NCI-H1694 treated with DMSO at 0.1 percent for 48 hours (cell line): ENCODE data around the gene TMEM167A.

Source experiments
- DNase-seq: peaks from one replicate; lab custom pipeline; 2025; lab: John Stamatoyannopoulos, UW

Gene TMEM167A

DNA sequence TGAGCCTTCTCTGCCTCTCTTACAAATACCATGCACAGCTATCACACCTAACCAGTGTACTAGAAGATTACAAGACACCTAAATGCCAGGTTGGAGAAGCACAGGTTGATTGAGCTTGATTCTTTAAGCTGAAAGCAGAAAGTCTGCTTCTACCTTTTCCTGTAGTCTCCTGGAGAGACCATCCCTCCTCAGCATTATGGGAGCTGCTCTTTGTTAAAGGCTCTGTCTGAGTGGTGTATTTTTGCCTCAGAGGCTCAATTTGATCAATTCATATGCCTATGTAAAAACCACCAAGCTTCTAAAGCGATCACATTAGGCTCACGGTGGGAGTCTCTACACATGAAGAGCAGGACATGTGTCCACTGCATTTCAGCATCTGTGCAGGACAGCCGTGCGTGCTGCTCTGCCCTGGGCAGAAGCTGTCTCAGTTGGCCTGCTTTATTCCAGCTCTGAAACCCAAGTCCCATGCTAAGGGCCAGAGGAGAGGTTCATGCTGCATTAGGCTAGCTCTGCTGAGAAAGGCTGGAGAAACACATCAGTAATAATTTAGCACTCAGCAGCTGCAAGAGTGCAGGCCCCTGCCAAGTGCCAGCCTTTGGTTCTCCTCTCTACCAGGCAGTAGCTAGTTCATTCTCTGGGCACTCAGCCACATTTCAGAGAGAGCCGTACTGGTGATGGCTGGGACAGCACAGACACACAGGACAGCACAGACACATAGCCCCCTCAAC, 41.7 kb downstream of the TMEM167A start:
- DNase-seq: peak; percentile 73

- DNase-seq: no peak
These were observed 42.5 kb downstream of the TMEM167A start for GRCh38 chr5:83034528-83035207.

- DNase-seq: no peak
These were observed 43.2 kb downstream of the TMEM167A start for GRCh38 chr5:83034036-83034435.

DNA sequence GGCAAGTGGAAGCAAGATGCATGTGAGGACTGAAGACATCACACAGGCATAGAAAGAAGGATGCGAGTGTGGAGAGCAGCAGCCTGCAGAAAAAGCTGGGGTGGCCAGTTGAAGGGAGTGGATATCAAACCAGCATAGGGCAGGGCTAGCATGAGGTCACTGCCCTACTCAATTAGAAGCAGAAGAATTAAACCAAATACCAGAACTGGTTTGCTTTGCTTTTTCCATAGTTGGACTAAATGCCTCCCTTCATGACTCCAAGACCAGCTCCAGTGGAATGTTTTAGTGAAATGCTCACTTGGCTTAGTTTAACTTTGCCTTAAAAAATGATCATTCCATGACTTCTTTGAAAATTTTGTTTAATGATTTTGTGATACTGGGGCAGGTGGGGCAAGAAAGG, 45.8 kb downstream of the TMEM167A start:
- no peak for DNase-seq

- DNase-seq: no peak
These were observed 47.3 kb downstream of the TMEM167A start for GRCh38 chr5:83029912-83030311.

- DNase-seq: no peak
These were observed 50.1 kb downstream of the TMEM167A start for GRCh38 chr5:83026930-83027687.

- DNase-seq: no peak
These were observed 50.7 kb downstream of the TMEM167A start for GRCh38 chr5:83026516-83026915.

- DNase-seq: no peak
These were observed 51.3 kb downstream of the TMEM167A start for GRCh38 chr5:83025690-83026478.

GRCh38 chr5:83022334-83022733, 54.9 kb downstream of the TMEM167A start:
- no peak for DNase-seq

DNA sequence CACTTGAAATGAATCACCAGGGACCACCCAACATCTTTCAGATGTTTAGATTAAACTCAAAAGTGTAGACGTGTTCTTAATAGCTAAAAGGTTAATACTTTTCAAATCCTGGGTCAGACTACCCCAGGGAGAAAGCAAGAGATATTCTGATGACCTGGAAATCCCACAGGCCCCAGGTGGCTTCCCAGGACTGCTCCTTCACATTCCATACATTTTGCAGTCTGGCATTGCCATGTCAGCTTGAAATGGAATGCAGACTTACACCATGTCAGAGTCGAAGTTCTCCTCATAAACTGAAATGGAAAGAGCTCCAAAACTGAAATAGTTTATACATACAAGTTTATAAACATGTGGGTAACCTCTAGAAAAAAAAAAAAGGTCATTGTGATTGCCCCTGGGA, 61.5 kb downstream of the TMEM167A start:
- no peak for DNase-seq

DNA sequence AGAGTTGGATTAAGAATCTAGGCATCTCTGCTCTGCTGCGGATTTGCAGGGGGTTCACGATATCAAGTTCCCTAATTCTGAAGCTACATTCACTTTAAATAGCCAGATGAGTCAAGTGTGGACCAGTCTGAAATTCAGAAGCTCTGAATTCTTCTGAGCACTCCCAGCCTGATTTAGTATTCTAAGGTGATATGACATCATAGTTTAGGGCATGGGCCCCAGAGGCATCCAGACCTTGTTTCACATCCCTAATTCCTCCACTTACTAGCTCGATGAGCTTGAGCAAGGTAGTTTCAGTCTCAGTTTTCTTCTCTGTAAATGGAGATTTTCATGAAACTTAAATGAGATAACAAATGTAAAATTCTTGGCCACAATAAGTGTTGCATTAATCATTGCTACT, 65.2 kb downstream of the TMEM167A start:
- DNase-seq: no peak

- peak; percentile 10 for DNase-seq
These were observed 67.8 kb downstream of the TMEM167A start for GRCh38 chr5:83009408-83009807.

- no peak for DNase-seq
These were observed 69.4 kb downstream of the TMEM167A start for GRCh38 chr5:83007755-83008154.

GRCh38 chr5:83006683-83007283, 70.4 kb downstream of the TMEM167A start:
- no peak for DNase-seq

- no peak for DNase-seq
These were observed 73.4 kb downstream of the TMEM167A start for GRCh38 chr5:83003791-83004190.
